ENCODE data around the gene PIK3R4.

The PIK3R4 gene

DNA sequence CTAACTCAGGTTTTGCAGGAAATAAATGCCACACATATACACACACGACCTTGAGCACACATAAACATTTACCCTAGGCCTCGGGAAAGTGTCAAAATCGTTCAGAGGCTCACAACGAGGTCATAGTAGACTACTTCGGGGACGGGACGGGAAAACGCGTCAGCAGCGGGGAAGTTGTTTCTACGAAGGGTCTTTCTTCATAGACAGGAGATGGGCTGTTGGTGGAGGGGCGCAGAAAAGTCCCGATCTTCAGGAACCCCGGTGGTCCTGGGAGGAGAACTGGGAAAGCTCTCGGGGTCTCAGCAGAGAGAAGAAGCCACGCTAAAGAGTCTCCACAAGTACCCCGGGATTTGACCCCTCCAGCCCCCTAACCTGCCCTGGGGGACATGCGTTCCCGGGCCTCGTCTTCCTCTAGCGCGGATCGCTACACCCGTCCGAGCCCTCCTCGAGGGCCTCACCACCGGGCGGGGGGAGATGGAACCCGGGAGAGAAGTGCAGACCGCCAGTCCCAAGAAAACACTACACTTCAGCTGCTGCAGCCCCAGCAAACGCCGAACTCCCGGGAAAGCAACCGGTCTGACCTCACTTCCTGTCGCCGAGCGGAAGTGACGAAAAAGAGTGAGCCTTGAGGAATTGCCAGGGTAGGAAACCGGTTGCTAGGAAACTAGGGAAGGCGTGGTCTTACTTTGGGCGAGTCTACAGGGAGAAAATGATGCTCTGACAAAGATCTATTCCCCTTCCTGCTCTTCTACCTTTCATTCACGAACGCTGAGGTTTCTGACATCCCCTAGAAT, at the start of gene PIK3R4:
Gene PIK3R4, minus strand, starts transcription at position 584 of the 794 bp plus-strand sequence. CDS start 1,611 bp downstream, outside the sequence.
- DNase-seq, result peak; percentile 94

DNA sequence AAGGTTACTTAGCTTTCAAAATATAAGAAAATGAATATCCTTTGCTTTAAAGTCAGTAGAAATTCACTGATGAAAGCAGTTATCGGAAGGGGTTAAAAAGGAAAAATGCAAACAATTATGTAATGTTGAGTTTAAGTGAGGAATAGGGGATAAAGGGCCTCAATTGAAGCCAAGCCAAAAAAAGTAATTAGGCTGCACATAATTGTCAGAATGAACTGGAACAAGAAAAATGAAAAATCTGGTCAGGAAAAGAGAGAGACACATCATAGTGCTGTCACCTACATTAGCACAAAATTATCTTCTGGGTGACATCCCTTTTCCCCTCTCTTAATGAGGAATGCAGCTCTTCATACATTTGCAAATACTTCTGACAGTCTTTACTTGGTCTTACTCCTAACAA, 48.8 kb upstream of the PIK3R4 start:
- DNase-seq, result no peak

DNA sequence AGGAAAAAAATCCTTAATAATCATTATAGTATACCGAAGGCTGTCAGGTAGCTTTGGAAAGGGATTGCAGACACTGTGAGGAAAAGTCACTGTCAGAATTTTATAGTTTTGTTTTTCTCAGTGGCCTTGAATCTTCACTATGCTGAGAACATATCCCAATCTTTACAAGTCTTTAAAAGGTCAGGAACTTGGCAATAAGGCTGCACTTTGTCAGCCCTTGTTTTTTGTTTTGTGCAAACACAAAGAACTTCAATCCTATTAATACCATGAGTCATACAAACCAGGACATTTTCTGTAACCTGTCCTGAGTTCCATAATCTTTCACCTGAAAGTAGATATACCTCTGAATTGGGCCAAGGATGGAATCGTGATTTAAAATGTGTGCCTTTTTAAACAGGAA, 45.6 kb upstream of the PIK3R4 start:
- no peak for DNase-seq

DNA sequence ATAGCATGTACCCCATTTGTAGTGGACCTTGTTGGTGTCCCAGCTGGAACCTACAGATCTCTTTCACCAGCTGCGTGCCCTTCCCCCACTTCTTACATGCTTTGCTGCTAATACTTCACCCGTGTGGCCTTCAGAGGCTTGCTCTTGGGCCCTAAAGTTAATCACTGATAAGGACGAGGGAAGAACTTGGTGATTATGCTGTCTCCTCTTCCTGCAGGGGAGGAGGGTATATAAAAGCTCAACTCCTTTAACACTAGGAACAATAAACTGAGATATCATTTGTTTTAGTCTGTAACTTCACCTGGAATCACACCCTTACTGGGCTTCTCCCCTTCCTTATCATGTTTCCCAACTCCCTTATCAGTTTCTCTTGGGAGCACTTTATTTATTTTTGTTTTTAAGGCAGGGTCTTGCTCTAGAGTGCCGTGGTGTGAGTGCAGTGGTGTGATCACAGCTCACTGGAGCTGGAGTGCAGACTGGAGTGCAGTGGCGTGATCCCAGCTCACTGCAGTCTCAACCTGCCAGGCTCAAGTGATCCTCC, 43.2 kb upstream of the PIK3R4 start:
- no peak for DNase-seq

DNA sequence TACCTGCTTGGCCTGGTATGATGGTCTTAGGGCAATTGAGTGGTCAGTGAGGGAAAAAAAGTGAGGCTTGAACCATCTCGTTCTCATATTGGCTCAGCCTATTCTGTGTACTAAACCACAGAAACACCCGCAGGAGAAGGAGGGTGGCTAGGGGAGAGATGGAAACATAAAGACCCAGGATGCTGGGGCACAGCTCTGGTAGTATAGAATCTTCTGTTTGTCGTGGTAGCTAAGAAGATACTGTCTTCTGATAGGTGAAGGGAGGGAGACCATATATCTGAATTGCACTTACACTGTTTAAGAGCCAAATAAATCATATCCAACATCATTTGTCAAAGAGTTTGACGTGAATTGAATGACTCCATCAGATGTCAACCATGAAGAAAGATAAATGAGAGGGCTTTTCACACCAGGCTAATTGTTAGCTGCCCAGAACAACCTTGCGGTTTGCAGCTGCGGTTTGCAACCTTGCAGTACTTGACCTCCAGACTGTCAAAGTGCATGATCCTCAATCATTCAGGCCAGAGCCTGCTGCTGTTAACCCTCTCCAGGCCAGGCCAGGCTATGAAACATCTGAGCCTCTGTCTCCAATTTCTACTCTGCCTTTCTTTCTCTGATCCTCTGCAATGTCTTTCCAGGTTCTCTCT, 40.9 kb upstream of the PIK3R4 start:
- DNase-seq, result no peak

DNA sequence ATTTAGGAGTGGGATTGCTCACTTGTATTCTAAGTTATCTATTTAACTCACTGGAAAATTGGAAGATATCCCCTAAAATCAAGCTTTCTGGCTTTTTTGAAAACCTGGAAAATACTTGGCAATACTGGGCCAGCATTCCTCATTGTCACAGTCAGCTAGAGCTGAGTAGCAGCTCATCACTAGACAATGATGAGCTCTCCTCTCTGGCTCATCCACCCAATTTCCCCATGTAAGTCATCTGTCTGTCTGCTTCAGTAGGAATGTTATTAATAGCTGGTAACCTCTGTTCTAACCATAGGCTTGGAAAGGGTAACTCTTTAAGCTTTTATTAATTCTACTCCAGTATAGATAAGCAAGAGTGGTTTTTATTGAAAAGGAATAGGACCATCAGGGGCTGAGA, 39.7 kb upstream of the PIK3R4 start:
- no peak for DNase-seq

DNA sequence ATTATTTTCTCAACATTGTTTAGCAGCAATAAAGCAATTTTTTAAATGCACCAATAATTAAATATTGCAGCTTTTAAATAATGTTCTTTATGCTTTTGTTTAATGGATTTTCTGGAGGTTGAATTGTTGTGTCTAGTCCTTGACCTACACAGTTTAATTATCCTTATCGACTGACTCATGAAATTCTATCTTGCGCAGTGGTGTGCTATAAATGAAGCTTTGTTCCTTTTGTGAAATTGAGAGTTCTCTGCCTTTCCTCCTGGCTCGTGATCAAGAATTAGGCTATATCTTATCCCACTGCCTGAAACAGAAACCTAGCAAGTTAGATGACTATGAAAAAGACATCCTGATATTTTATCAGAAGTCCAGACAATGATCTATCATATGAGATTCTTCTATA, 37.0 kb upstream of the PIK3R4 start:
- DNase-seq, result no peak

DNA sequence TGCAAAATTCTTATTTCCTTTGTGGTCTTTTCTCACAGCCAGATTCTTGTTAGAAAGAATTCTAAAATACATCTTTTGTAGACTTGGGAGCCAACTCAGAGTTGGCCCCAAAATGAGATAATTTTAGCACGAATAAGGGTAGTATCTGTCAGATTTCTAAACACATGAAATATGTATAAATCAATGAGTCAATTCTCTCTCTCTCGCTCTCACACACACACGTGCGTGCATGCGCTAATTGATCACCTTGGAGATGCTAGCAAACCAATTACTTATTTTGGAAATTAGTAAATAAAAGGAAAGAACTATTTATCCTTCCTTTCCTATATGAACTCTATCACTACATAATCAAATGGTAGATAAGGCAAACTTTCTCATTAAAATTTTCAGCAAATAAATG, 32.9 kb upstream of the PIK3R4 start:
- DNase-seq, result no peak

DNA sequence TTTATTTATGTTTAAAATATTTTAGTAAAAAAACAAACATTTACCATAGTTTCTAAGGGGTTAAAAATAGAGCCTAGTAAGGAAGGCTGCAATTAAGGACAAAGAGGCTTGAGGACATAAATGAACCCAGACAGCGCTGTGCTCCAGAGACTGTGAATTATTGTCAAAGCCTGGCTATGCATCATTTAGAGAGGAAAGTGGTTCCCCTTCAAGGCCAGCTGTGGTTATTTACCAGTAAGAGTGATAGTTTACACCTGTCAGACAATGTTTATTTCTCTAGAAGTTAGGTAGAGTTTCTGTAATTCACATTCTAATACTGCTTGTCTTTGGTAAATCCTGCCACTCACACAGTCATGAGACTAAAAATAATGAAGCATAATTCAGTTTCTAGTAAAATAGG, 32.4 kb upstream of the PIK3R4 start:
- no peak for DNase-seq

DNA sequence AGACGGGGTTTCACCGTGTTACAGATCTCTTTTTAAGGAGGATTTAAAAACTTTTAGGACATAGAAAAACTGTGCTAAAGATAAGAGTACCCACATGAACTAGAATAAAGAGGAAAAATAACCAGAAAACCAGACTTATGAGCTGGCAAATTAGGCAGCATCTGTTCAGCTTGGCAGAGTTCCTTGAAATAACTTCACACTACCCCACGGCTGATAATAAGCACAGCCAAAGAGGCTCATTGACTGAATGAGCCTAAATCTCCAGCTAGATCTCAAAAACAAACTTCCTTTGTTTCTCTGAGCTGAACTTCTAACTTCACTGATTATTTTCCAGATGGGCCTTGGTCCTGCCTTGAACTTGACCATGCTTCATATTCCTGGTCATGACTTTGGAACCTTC, 26.7 kb upstream of the PIK3R4 start:
- DNase-seq, result peak; percentile 15

DNA sequence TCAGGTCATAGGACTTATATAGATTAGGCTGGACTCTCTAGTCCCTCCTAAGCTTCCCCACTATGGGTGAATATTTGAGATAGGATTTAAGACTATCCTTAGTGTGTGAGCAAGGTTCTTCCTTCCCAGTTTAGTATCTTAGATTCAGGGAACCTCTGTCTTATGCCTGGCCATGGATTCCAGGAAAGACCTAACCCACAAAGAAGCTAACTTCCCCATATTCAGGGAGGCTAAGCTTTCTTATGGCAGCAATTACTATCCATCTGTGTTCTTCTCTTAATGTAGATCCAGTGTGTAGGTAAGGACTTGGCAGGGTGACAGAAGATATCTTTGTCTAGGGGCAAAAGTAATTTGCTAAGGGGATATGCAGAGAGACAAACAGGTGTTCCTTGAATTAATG, 25.5 kb upstream of the PIK3R4 start:
- DNase-seq, result no peak

DNA sequence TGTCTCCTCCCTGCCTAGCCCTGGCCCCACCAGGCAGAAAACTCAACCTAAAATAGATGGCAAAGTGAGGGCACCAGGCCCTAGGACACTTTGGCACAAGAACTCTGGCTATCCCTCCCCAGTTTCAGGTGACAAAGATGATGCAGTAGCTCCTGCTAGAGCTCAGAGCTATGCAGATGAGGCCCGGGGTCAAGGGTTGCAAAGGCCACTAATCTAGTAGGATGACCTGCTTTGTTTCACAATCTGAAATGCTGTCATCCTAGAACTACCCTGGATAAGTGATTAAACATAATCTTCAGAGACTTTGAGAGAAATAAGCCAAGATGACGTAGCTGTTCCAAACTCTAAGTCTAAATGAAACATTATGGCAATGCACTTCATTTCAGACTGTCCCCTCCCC, 24.0 kb upstream of the PIK3R4 start:
- no peak for DNase-seq

DNA sequence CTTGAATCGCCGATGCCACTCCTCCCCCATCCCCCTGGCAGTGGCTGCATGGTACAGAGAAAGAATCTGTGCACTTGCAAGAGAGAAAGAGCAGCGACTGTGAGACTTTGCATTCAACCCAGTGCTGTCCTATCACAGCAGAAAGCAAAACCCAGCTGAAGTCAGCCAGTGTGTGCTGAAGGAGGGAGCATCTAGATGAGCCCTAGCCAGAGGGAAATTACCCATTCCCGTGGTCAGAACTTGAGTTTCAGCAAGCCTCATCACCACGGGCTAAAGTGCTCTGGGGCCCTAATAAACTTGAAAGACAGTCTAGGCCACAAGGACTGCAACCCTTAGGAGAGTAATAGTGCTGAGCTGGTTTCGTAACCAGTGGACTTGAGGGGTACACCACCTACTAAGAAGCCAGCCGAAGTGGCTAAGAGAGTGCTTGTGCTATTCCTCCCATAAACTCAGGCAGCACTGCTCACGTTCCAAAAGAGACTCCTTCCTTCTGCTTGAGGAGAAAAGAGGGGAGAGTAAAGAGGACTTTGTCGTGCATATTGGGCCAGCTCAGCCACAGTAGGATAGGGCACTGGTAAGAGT, 15.2 kb upstream of the PIK3R4 start:
- DNase-seq, result peak; percentile 20

DNA sequence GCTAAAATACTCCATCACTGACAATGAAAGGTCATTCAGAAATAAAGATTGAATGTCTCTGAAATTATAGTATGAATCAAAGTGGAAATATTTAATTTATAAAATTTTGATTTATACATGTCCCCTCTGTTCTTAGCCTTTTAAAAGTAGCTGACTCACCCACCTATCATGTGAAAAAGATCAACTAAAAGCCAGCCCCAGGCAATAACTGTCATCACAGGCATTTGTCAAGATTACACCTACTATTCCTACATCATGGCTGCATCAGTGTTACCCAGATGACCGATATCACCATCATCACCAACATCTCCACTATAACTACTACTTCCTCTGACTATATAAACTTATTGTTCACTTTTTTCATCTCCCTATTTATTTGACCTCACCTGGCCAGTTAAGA, 14.3 kb upstream of the PIK3R4 start:
- peak; percentile 73 for DNase-seq

DNA sequence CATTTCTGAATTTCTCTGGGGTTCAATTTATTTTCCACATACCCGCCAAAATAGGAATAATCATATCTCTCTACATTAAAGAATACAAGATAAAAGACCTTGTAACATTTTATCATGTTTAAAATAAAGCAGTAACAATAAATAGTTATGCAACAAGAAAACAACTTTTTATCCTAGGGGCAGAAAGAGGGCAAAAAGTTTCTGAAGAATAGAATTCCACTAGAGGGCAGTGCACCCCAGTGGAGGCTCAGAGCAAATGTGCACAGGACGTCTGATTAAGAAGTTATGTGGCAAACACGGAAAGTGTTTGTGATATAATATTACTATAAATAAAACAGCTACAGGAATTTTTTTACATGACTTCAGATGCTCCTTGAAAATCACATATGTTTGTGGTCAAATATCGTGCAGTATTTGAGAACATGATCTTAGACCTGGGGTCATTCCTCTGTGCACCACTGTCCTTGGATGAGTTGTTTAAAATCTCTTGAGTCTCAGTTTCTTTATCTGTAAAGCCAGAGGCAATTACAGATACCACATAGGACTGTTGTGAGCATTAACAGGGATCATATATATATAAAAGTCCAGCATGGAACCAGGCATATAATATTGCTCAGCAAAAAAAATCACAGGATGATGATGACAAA, 13.2 kb upstream of the PIK3R4 start:
- peak; percentile 45 for DNase-seq

DNA sequence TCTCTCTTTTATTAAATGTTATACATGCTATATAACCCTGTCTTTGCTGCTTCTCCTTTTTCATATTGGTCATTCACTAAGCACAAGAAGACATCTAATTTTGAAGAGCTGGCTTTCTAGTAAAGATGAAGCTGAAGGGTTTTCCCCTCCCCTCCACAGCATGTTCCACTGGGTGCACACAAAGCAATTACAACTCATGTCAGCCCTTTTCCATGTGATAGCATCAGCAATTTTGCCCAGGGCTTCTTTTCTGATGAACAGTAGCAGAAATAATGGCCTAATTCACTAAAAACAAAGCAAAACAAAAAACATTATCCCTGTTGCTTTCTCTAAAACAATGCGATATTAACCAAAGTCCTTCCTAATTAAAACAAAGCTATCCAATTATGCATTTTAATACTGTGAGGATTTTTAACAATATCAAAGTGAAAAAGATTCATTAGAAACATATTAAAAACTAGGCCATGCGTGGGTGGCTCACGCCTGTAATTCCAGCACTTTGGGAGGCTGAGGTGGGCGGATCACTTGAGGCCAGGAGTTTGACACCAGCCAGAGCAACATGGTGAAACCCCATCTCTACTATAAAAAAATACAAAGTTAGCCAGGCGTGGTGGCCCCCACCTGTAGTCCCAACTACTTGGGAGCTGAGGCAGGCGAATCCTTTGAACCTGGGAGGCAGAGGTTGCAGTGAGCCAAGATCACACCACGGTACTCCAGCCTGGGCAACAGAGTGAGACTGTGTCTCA, 12.2 kb upstream of the PIK3R4 start:
- DNase-seq, result no peak

DNA sequence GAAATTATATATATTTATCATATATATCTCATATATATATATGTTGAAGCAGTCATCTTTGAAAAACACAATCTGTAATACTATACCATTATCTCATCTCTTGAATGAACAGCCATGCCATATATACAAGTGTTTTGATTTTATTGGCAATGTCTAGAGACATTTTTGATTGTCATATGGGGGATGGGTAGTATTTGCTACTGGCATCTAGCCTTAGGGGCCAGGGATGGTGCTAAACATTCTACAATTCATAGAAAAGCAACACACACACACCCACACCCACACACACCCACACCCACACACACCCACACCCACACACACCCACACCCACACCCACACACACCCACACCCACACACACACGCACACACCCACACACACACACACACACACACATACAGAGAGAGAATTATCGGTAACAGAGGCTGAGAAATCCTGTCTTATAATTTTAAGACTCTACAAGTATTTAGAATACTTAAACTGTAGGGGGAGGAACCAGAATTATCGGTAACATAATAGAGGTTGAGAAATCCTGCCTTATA, 11.1 kb upstream of the PIK3R4 start:
- no peak for DNase-seq

DNA sequence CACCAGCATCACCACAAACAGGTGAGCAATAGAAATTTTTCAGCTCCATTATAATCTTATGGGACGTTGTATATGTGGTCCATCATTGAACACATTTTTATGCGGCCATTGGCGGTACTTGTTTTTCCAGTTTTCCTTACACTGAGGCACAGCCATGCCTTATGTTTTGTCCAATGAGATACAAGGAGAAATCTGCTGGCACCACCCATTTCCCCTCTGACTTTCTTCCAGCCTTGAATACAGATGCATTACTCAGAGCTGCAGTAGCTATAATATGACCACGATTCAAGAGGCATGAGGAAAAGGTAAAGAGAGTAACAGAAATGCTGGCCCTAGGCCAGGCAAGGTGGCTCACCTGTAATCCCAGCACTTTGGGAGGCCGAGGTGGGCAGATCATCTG, 9.0 kb upstream of the PIK3R4 start:
- DNase-seq, result peak; percentile 6

DNA sequence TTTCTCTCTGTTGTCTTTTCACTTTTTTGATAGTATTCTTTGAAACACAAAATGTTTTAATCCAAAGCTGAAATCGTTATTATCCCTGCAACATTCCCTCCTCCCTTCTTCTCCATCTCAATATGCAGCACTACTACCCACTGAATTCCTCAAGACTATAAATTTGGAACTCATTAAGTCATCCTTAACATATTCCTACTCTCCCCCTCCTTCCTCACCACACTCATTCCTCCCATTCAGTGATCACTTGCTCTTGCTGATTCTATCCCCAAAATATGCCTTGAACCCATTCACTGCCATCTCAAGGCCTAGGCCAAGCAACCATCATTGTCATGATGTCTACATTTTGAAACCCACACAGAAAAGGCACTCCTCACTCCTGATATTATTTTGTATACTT, 2.4 kb upstream of the PIK3R4 start:
- DNase-seq, result peak; percentile 42

DNA sequence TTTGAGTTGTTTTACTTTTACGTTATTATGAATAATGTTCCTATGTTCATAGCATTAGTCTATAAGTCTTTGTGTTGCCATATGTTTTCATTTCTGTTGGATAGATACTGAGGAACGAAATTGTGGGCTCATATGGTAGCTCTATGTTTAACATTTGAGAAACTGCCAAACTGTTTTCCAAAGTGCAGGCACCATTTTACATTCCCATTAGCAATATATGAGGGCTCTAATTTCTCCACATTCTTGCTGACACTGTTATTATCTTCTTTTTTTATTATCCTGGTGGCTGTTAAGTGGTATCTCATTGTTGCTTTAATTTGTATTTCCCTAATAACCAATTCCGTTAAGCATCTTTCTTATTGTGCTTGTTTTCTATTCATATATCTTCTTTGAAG, 1.8 kb upstream of the PIK3R4 start:
- DNase-seq, result no peak

DNA sequence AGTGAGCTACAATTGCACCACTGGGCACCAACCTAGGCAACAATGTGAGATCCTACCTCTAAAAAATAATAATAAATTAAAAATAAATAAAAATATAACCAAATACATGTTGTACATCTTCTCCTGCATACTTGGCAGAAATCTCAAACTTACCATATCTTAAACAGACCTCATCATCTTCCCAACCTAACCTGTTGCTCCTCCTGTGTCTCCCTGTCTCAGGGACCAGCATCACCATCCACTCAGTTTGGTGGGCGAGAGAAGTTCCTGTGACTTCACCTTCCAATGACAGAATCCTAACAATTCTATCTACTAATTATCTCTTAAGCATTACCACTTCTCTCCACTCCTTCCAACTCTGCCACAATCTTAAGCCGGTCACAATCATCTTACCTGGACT, 3.3 kb downstream of the PIK3R4 start:
- DNase-seq, result no peak

DNA sequence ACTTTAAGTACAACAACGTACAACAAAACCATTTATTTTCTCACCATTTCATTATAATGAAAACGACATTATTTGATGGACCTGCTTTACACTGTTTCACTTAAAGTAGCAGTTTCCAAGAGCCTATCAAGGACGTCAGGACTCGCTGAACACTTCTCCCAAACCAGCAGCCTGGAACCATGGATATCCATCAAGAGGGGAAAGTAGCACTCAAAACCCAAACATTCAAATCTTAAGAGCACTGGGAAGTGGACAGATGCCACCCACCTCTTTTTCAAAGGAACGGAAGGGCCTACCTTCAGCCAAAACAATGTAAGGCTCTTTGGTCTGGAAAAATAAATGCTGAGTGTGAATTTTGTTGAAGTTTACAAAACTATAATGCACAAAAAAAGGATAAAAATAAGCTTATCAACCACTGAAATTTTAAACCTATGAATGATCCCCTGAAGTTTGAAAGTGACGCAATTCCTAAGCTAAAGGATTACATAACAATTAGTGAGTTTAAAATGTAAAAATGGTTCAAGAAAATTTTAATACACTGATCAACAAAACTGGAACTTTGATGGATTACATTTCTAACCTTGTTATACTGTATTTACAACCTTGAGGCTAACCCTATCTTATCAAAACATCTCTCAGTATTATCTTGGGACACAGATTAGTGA, 4.6 kb downstream of the PIK3R4 start:
- no peak for DNase-seq
